Ammon's horn (tissue), 1 donor: Measurements from ENCODE around the gene PTPRG.

ENCODE experiments used
- DNase-seq: peaks from one replicate; pipeline ENCODE4 v3.0.0-alpha.2; 2016; ENCODE audit warnings: low spot score

PTPRG gene

GRCh38 chr3:61618231-61618630 is 56.9 kb downstream of the PTPRG start:
- no peak for DNase-seq

- DNase-seq = no peak
Measured at GRCh38 chr3:61618871-61619270, 57.5 kb downstream of the PTPRG start.

GRCh38 chr3:61620073-61620472 is 58.7 kb downstream of the PTPRG start:
- no peak for DNase-seq

DNA sequence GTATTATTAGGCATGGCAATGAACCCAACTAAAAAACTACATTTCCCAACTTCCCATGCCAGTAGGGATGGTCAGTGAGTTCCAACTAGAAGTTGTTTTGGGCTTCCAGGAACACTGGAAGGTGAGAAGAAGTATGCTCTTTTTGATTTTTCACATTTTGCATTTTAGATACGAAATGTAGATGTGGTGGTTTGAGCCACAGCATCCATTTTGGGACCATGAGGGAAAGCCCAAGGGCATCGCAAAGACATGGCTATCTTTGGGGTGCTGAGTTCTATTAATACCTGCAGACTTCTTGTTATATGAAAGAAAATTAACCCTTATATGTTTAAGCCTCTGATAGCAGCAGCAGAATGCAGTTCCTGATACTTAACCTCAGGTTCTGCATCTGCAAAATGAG is 62.9 kb downstream of the PTPRG start:
- DNase-seq = no peak

- no peak for DNase-seq
Measured at GRCh38 chr3:61625429-61625828, 64.1 kb downstream of the PTPRG start.

DNA sequence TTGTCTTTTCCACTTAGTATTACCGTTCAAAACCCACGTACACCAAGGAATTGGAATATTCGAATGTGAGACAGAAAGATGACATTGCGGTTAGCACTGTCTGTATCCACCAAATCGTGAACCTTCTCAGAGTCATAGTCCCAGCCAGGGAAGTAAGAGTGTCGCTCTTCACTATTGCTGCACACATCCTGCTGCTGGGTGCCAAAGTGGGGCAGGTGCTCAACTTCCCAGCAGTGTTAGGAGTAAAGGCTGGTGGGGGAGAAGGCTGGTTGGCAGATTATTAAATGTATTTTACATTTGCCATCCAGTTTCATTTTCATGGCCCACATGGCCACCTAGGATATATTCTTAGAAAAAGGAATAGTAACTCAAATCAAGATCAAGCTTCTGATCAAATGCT is 65.1 kb downstream of the PTPRG start:
- no peak for DNase-seq

DNA sequence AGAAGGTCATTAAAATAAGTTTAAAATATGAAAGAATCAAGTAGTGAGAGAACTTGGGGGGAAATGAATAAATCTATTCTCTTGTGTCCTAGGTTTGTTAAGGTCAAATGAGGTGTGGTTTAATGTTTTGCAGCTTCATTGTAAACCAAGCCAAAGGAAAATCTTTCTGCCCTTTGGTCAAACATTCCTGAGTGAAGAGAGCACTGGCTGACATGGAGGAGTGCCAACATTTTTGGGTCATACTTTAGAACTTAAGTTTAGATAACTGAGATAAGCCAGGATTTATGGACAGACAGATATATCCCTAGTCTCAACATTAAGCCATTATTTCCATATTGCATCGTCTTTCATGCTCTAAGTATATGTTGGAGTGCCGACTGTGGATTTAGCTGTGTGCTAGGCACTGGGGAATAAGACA is 66.4 kb downstream of the PTPRG start:
- no peak for DNase-seq

DNA sequence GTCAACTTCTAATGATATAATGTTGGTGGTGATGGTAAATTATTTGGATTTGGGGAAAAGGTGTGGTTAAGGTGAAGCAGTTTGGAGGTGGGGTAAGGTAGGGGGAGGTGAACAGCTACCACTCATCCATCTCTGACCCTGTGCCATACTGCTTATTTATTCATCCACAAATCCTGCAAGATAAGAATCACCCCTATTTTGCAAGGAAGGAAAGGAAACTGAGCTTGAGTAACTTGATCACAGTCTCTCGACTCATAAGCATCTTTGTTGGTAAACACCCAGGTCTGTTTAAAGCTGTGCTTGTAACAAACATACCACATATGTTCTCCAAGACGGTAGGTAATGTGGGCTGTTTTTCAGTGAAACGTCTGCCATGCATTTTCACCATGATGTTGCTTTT is 67.3 kb downstream of the PTPRG start:
- no peak for DNase-seq

DNA sequence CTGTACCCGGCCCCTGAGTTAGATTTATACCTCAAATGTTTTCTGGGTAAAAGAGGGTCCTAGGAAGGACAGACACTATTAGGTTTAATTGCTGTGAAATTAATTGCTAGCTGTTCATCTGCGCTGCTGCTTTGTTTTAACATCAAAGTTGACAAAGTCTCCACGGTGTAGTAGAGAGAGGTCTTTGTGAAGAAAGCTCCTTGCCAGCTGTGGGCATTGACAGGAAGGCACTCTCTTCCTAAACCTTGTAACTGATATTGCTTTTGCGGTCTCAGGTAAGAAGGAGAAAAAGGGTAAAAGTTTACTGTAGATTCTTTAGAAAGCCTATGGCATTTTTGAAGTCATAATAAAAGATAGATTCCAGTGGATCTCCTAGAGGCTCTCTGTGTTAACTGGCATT is 68.1 kb downstream of the PTPRG start:
- DNase-seq = no peak

DNA sequence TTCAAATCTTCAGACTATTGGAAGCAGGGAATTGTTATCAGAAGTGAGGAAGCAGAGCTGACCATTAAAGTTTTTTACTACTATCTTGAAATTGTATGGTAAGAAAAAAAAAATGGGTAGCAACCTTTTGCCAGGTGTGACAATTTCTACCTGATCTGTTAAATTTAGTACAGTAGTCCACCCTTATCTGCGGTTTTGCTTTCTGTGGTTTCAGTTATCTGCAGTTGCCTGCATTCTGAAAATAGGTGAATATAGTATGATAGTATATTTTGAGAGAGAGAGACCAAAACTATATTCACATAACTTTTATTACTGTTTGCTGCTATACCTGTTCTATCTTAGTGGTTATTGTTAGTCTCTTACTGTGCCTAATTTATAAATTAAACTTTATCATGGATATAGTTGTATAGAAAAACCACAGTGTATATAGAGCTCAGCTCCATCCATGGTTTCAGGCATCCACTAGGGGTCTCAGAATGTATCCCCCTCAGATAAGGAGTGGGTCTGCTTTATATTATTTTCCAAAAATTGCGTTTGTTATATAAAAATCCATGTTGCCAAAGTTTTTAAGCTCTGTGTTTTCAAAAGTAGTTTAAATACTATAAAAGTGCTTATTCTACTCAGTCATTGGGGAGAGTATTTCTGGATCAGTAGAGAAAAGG is 69.9 kb downstream of the PTPRG start:
- no peak for DNase-seq

DNA sequence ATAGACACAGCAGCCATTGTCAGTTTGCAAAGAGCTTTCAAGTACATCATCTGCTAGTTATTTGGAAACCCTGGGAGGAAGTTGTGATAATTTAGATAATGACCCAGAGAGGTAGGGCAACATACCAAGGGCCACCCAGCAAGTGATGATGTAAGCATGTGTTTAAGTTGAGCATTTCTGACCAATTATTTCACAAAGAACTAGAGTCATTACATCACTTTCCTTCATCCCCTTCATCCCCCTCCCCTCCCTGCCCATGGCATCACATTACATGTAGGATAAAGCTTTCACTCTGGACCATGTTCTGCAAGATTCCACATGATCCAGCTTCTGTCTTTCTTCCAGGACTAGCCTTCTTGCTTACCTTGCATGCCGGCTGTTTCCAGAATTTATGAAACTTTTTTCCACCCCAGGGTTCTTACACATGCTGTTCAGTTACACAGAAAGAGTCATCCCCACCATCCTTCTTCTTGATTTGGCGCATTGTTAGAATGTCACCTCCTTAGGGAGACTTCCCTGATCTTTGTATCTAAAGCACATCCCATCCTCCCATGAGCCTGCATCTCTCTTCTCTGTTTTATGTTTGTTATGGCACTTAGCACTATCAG is 71.3 kb downstream of the PTPRG start:
- no peak for DNase-seq

DNA sequence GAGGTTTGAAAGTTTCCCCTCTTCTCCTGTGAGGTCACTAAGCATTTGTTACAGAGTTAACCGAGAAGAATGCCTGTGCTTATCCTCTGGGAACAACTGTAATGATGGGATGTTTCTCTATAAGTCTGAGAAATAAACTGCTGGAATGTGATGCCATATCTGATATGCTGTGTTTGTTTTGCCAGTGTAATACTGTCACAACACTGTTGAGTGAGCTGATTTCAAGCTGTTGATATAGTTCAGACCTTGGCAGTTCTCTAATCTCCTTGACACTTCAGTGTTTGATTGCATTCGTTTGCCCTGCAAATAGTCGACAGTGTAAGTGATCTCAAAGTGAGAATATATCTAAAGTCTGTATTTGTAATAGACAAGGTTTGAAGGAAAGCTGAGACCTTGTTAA is 73.3 kb downstream of the PTPRG start:
- DNase-seq = no peak

DNA sequence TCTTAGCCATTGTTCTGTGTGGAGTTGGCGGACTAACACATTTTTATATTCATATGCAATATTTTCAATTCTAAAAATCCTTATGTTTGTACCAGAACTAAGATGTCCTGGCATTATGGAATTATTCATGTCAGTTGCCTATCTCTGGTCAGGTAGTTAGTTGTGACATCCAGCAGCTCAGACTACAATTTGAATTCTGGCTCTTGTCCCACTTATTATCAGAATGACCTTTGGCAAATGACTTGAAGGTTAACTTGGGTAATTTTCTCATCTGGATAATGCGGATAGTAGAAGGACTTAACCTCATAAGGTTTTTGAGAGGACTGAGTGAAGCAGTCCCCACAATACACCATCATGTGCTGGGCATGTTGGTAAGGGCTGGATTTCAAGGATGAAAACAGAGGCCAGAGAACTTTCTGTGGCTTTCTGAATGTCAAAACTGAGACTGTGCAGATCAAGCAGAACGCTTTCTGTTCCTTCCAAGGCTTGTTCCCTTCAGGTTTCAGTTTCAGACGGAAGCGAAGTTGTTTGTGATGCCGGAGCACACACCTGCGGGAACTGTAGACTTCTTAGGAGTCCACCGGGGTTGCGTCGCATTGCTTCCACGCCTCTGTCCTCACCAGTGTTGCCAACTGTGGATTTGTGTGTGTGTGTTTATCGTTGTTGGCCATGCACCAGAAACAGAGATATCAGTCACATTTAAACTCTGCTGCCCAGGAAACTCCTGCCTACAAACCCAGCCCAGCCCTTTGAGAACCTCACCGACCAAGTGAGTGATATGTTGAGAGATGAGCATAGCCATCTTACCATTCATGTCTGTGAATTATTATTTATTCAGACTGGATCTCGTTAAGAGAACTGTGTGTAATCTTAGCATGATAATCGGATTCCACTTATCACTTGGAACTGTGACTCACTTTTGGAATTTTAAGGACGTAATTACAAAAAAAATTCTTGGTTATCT is 76.0 kb downstream of the PTPRG start:
- DNase-seq = peak; percentile 11

DNA sequence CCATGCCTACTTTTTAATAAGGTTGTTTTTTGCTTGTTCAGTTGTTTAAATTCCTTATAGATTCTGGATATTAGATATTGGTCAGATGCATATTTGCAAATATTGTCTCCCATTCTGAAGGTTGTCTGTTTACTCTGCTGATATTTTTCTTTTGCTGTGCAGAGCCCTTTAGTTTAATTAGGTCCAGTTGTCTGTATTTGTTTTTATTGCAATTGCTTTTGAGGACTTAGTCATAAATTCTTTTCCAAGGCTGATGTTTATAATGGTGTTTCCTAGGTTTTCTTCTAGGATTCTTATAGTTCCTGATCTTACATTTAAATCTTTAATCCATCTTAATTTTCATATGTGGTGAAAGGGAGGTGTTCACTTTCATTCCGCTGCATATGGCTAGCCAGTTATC is 77.4 kb downstream of the PTPRG start:
- DNase-seq = no peak

DNA sequence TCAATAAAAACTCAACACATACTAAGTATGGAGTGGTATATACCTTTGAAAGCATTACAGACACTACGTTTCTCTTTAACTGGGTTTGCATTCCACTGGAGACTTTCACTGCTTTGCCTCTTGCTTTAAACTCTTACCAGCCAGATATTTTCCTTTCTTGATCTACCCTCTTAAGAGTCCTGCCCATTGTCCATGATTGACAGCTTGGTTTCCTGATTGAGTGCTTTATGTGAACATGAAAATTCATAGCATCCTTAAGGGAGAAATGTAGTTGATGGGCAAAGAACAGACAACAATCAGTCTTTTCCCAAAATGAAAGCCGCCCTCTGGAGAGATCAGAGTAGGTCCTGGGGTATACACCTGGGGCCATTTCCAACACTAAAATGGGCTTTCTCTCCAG is 78.6 kb downstream of the PTPRG start:
- DNase-seq = no peak

DNA sequence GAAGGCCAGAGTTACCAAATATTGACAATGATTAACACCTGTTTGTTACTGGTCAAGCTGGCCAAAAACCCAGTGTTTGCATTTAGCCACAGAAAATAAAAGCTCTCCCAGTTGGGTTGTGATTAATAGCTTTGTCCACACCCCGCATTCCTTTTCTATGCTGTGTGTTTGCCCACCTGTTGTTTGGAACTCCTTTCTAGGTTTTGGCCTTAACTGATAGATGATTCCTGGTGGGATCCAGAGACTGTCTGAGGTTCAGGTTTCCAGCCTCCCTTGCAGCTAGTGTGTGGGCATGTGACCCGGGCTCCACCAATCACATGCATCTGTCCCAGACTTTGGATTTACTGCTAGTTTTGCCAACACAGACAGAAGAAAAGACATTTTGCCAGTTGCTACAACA is 83.8 kb downstream of the PTPRG start:
- no peak for DNase-seq

- no peak for DNase-seq
Measured at GRCh38 chr3:61646360-61646759, 85.0 kb downstream of the PTPRG start.

GRCh38 chr3:61646851-61647525 is 85.6 kb downstream of the PTPRG start:
- DNase-seq = no peak

DNA sequence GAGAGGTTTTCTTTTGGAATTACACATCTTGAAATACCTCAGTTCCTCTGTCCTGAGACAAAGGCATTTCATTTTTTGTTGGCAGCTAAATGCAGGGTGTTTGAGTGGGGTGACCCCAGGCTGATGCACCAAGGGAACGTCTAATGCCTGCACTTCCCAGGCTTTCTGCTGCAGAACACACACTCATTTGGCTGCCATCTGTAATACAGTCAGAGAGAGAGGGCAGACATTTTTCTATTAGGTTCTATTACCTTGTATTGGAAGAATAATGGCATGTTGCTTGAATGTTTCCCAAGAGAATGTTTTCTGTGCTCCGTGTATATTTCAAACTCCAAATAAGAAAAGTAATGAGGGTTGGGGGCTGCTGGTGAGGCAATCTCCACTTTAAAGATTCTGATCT is 87.1 kb downstream of the PTPRG start:
- no peak for DNase-seq

DNA sequence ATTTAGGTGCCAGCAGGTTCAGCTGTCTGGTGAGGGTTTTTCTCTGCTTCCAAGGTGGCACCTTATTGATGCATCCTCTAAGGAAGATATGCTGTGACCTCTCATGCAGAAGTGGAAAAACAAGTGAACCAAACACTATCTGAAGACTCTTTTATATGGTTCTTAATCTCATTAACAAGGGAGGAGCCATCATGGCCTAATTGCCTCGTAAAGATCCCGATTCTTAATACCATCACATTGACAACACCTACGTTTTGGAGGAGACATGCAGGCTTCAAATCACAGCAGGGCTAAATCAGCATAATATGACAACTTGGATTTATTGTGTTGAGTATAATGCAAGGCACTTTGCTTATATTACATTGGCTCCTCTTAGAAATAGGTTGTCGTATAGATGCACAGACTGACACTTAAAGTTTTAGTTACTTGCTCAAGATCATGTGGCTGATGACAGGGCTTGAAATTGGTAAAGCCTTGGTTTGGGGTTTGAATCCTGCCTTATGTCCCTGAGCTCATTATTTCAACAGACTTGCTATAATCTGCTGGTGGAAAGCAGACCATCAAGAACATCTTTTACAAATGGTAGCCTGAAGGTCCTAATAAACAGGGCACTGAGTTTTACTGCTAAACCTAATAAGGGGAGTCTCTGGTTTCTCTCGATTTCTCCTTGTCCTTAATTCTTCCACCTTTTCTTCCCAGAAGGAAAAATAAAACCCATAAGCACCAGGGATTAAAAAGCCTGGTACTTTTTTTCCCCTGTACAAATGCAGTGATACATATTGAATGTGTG is 88.2 kb downstream of the PTPRG start:
- no peak for DNase-seq

- DNase-seq = no peak
Measured at GRCh38 chr3:61650276-61650675, 88.9 kb downstream of the PTPRG start.
